Caco-2 (cell line): ENCODE results near the gene MYOZ1. TPM values are rescaled to one million over a fixed set of nuclear protein-coding genes. Genes with fewer than 3 reads are reported as not detected.

Source experiments
- BruUV-seq: library from RNA; stranded (reverse); fragments of 400-500 nt; replicated peaks from 2 replicates; lab custom pipeline; 2021; lab: Mats Ljungman, UMichigan
- CTCF ChIA-PET: fragments of 300-600 bp; sonication (Branson Sonifier 250); formaldehyde crosslinking; loops from one replicate; lab custom pipeline; 2022; ENCODE audit warnings: antibody characterized with exemption; lab: Charles Lee
- POLR2A ChIA-PET: fragments of 300-600 bp; sonication (Branson Sonifier 250); formaldehyde crosslinking; loops from one replicate; lab custom pipeline; 2022; ENCODE audit warnings: antibody characterized with exemption; lab: Charles Lee
- DNase-seq, 2 experiments: peaks; one replicate each; pipeline versions ENCODE4 v3.0.0 to v3.0.0-alpha.2; 2020 to 2022
- H3K27me3 ChIP-seq: replicated peaks from 2 replicates; pipeline ENCODE4 v1.6.0; 2011; ENCODE audit warnings: low read length; ENCODE audit not compliant: control insufficient read depth, insufficient read depth
- H3K36me3 ChIP-seq: 2 replicates; pipeline ENCODE4 v1.5.1; 2011; ENCODE audit warnings: low read length; ENCODE audit not compliant: control insufficient read depth, insufficient read depth
- H3K4me1 ChIP-seq: fragments of 250-450 bp; sonication (Bioruptor Pico); 2 replicates; pipeline ENCODE4 v1.5.1; 2020; ENCODE audit warnings: mild to moderate bottlenecking
- H3K4me3 ChIP-seq: 2 replicates; pipeline ENCODE4 v1.5.1; 2011; ENCODE audit warnings: low read depth, mild to moderate bottlenecking, control low read depth, low read length
- H3K9me3 ChIP-seq: fragments of 250-450 bp; sonication (Bioruptor Pico); 2 replicates; pipeline ENCODE4 v1.5.1; 2020; ENCODE audit warnings: mild to moderate bottlenecking, moderate library complexity
- H3K27ac Mint-ChIP-seq: one replicate; pipeline ENCODE4 v1.8.0; 2022; ENCODE audit warnings: mixed read lengths; ENCODE audit not compliant: unreplicated experiment
- H3K27me3 Mint-ChIP-seq: one replicate; pipeline ENCODE4 v1.8.0; 2022; ENCODE audit warnings: mixed read lengths; ENCODE audit not compliant: insufficient read depth, unreplicated experiment
- H3K36me3 Mint-ChIP-seq: one replicate; pipeline ENCODE4 v1.8.0; 2022; ENCODE audit warnings: mild to moderate bottlenecking, mixed read lengths; ENCODE audit not compliant: insufficient read depth, unreplicated experiment
- H3K4me1 Mint-ChIP-seq: one replicate; pipeline ENCODE4 v1.8.0; 2022; ENCODE audit warnings: low read depth, mixed read lengths; ENCODE audit not compliant: unreplicated experiment
- H3K4me3 Mint-ChIP-seq: one replicate; pipeline ENCODE4 v1.8.0; 2022; ENCODE audit warnings: mild to moderate bottlenecking, moderate library complexity, mixed read lengths; ENCODE audit not compliant: unreplicated experiment
- H3K9me3 Mint-ChIP-seq: one replicate; pipeline ENCODE4 v1.8.0; 2022; ENCODE audit warnings: mixed read lengths; ENCODE audit not compliant: unreplicated experiment
- CTCF ChIP-seq, 2 experiments: fragments of 200-600 bp in 1 of 2; IDR thresholded peaks; 1 replicate in 1 of 2; 2 replicates in 1 of 2; pipeline versions ENCODE4 v1.5.1 to v1.8.0; 2011 to 2022; ENCODE audit warnings: antibody characterized with exemption in 1 of 2, control low read depth in 1 of 2, inconsistent platforms in 1 of 2, low read depth in 1 of 2, low read length in 1 of 2, mild to moderate bottlenecking in 1 of 2, moderate library complexity in 1 of 2; ENCODE audit not compliant: insufficient read depth in 1 of 2, severe bottlenecking in 1 of 2, unreplicated experiment in 1 of 2
- intact Hi-C: fragments of 100-400 bp; cut with micrococcal nuclease; formaldehyde crosslinking; loops from one replicate; pipeline ENCODE4 v1.10.0; 2022; ENCODE audit not compliant: unreplicated experiment
- total RNA-seq: library from RNA; stranded (reverse); gene quantifications from 2 replicates; pipeline ENCODE4 v1.2.3, GENCODE V29; 2022

Gene MYOZ1
- total RNA-seq, 1 experiment from 2014 or later: 0.52 TPM

GRCh38 chr10:73581918-73582317 lies 59.4 kb downstream of the MYOZ1 start:
- no peak for DNase-seq
- CTCF ChIA-PET: interaction anchor here (0.6 to 1.1 kb wide), 3 partner anchors 11 to 52 kb away, joined by 3 to 9 read pairs (median 4); no protein-coding TSS in a partner anchor
- Histone ChIP-seq H3K27me3 (no peaks in the 10 kb centered on the region), H3K9me3 (peaks cover 5% of the 10 kb centered on the region; the same call in 1 of the 2 replicates), H3K4me3 (no peak overlapping the region), H3K36me3 (no peaks in the 10 kb centered on the region), H3K4me1 (peaks cover 29% of the 10 kb centered on the region)
- peaks cover 18% of the 10 kb centered on the region for H3K36me3 Mint-ChIP-seq
- intact Hi-C loops: no loop called here
- no peak for TF ChIP-seq CTCF (IDR thresholded peaks at IDR 0.05; ENCODE audit: insufficient read depth in 1 of 2, low read depth in 1 of 2, low read length in 1 of 2, severe bottlenecking in 1 of 2, unreplicated experiment in 1 of 2)
- no peaks in the 10 kb centered on the region for H3K27me3 Mint-ChIP-seq
- no peak overlapping the region for H3K27ac Mint-ChIP-seq
- H3K9me3 Mint-ChIP-seq: peaks cover 10% of the 10 kb centered on the region
- POLR2A ChIA-PET: interaction anchor here (1.4 kb wide), 1 partner anchor 86 kb away, joined by 4 read pairs; no protein-coding TSS in a partner anchor
- no peak overlapping the region for H3K4me3 Mint-ChIP-seq
- H3K4me1 Mint-ChIP-seq: peaks cover 37% of the 10 kb centered on the region
- BruUV-seq: no TSS peak

Other genes starting within 250 kb of the MYOZ1 start
- 203 and 240 TPM in 2 replicates for gene ANXA7, start 227.4 kb downstream of the MYOZ1 start, total RNA-seq
- 2.0 and 2.1 TPM in 2 replicates for gene MSS51, start 207.9 kb downstream of the MYOZ1 start, total RNA-seq
- 41.5 and 44.5 TPM in 2 replicates for gene PPP3CB, start 145.4 kb downstream of the MYOZ1 start, total RNA-seq
- 43.5 and 45.8 TPM in 2 replicates for gene USP54, start 50.1 kb downstream of the MYOZ1 start, total RNA-seq
- 0.12 and 0.16 TPM in 2 replicates for gene SYNPO2L, start 14.6 kb upstream of the MYOZ1 start, total RNA-seq
- gene AGAP5, start 56.6 kb upstream of the MYOZ1 start, total RNA-seq: 14.3 and 16.7 TPM in 2 replicates
- gene SEC24C, start 102.9 kb upstream of the MYOZ1 start, total RNA-seq: 91.0 and 91.2 TPM in 2 replicates
- 42.0 and 44.1 TPM in 2 replicates for gene CHCHD1, start 140.6 kb upstream of the MYOZ1 start, total RNA-seq
- 93.2 and 103 TPM in 2 replicates for gene ZSWIM8, start 144.1 kb upstream of the MYOZ1 start, total RNA-seq
- 16.8 and 18.6 TPM in 2 replicates for gene NDST2, start 170.1 kb upstream of the MYOZ1 start, total RNA-seq
- gene CAMK2G, start 233.1 kb upstream of the MYOZ1 start, total RNA-seq: 78.0 and 78.8 TPM in 2 replicates